HG03558 (cell line): ENCODE data around the gene LPCAT3.

Experiments
- ATAC-seq: cut with Tn5 transposase; IDR thresholded peaks from one replicate; pipeline ENCODE4 v1.9.1; 2021; ENCODE audit warnings: moderate number of reproducible peaks; ENCODE audit not compliant: unreplicated experiment; ENCODE audit errors: extremely low read depth

Gene LPCAT3

DNA sequence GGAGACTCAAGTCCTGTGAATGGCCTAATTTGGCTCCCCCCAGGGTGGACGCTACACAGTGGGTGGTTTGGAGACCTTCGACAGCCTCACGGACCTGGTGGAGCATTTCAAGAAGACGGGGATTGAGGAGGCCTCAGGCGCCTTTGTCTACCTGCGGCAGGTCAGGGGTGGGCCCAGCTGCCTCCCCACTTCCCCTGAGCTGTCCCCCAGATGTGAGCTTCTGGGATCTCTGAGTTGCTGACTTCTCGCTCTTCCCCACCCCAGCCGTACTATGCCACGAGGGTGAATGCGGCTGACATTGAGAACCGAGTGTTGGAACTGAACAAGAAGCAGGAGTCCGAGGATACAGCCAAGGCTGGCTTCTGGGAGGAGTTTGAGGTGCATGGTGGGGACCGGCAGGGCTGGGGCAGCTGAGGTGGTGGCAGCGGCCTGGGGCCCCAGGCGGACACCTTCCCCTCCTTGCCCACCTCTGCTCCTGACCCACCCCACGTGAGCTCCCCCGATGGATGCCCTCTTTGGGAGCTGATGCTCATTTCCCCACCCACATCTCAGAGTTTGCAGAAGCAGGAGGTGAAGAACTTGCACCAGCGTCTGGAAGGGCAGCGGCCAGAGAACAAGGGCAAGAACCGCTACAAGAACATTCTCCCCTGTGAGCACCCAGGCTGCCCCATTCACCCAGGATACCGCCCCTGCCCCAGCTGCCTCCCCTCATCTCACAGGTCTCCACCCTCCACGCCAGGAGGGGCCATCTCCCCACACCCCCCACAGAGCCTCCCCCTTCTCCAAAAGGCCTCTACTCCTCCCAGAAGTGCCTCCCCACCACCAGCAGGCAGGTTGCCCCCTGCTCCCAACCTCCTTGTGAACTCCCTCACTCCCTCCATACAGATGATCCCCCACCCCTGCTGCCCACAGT lies 62.9 kb downstream of the LPCAT3 start:
- ATAC-seq: no peak

DNA sequence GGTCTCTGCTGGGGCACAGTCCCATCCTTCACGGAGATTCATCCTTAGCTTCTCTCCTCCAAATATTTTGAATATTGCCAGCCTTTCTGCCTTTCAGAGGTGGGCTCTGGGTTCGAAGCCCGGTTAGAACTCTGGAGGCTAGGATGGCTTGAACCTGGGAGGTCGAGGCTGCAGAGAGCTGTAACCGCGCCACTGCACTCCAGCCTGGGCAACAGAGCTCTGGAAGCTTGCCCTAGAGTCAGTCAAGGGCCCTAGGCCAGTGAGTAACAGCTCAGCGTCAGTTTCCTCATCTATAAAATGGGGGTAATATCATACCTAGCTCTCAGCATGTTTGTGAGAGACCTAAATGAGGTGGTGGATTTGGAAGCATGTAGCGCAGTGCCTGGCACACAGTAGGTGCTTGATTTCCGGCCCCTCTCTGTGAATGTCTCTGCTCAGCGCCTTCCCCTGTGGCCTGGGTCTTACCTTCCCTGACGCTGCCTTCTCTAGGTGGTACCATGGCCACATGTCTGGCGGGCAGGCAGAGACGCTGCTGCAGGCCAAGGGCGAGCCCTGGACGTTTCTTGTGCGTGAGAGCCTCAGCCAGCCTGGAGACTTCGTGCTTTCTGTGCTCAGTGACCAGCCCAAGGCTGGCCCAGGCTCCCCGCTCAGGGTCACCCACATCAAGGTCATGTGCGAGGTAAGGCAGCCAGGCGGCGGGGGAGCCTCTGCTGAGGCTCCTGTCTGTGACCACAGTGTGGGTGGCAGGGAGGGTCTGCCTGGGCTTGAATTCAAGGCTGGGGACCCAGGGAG lies 63.8 kb downstream of the LPCAT3 start:
- ATAC-seq: no peak

DNA sequence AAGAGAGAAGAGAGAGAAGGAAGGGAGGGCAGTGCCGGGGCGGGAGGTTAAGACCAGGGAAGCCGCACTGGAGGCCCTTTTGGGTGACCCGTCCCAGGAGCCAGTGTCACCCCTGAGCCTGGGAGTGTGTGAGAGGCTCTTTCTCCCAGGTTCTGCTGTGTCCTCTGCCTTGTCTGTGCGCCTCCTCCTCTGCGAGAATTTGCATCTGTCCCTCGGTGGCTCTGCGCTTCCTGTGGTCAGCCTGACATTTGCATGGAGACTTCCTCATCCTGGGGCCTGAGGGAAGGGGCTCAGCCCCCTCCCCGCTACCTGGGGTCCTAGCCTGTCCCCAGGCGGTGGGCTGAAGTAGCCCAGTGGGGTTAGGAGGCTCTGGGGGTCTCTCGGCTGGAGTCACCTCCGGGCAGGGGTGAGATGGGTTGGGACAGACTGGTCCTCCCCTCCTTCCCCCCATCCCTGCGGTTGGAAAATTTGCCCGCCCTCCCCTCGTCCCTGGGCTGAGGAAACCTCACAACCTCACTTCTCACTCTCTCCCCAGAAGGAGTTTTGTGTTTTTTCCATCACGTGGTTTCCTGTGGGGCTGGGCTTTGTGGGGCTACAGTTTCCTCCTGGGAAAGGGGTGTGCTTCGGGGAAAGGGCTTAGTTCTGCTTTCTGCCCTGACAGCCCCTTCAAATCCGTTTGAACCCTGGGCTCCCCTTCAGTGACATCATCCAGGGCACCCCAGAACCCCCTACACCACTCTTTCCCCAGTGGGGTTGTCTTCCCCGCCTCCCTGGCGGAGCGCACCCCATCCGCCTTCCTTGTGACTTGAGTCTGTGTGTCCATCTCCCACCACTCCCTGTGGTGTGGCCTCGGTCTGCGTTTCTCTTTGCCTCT lies 64.6 kb downstream of the LPCAT3 start:
- no peak for ATAC-seq

GRCh38 chr12:6952863-6953441 lies 65.3 kb downstream of the LPCAT3 start:
- no peak for ATAC-seq

DNA sequence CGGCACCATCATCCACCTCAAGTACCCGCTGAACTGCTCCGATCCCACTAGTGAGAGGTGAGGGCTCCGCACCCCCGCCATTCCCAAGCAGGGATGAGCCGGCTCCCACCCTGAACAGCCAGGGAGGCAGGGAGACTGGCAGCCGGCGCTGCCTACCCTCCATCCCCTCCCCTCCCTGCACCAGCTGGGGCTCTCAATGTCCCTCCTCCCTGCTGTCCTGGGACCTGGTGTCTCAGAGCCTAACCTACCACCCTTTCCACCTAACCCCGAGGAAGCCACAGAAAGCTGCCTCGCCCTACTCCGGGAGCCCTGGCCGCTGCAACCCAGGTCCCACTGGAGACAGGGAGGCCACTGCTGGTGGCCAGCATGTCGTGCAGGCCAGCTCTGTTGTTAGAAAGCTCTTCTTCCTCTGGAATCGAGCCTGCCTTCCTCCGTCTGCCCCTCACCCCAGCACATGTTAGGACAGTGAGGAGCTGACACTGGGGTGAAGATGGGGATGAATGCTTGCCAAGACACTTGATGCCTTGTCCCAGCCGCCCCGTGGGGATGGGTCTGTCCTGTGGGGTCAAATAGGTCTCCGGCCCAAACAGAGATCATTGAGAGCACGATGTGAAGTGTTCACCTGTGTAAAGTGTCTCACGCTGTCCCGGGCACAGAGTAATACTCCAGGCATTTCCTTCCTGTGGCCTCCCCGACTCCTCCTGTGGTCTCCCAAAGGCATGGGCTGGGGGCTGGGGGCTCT lies 66.0 kb downstream of the LPCAT3 start:
- no peak for ATAC-seq

DNA sequence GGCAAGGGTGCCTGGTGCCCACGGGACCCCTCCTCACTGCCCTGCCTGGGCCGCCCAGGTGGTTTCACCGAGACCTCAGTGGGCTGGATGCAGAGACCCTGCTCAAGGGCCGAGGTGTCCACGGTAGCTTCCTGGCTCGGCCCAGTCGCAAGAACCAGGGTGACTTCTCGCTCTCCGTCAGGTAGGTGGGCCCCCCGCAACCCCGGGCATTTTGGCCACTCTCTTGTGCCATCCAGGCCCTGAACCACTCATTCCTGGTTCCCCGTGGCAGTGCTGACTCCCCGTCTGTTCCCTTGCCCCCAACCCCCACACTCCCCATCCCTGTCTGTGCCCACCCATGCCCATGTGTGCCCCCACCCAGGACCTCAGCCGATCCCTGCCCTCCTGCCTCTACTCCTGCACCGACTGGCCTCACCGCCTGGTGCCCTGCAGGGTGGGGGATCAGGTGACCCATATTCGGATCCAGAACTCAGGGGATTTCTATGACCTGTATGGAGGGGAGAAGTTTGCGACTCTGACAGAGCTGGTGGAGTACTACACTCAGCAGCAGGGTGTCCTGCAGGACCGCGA lies 66.6 kb downstream of the LPCAT3 start:
- ATAC-seq: no peak

DNA sequence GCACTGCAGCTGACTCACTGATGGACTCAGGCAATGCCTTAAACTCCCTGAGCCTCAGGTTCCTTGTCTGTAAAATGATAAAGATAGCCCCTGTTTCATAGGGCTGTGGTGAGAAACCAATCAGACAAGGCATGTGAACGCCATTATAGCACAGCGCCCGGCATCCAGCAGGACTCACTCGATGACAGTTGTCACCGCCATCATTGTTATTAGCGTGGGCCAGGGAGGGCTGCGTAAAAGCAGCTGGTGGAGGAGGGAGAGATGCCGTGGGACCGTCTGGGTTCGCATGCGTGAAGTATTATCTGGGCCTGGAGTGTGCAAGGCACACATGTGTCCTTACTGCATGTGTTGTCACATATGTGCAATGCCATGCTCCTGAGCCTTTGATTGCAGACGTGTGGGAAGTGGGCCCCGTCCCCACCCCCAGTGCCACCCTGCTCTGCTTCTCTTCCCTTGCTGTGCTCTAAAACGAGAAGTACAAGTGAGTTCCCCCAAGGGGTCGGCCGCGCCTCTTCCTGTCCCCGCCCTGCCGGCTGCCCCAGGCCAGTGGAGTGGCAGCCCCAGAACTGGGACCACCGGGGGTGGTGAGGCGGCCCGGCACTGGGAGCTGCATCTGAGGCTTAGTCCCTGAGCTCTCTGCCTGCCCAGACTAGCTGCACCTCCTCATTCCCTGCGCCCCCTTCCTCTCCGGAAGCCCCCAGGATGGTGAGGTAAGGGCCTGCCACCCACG lies 67.3 kb downstream of the LPCAT3 start, which contains the start of gene PTPN6:
PTPN6 (plus strand) TSS at position 546 of the 730 bp plus-strand sequence; CDS start at position 703, 157 bp downstream.
- ATAC-seq: no peak

DNA sequence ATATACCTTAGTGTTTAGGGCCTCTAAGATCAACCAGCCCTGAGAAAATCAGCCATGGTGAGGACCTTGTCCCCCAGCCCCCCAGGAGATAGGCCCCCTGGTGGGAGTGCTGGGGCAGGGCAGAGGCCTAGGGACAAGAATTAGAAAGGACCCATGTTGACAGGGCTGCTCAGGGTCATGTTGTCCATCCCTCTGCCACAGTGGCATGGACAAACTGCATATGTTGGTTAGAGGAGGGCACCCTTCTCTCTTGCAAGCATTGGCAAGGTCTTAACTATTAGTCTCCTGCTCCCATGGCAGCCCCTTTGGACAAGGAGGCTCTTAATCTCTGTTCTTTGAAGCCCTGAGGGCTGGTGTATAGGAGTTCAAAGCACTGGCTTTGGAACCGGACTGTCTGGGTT lies 67.9 kb downstream of the LPCAT3 start:
- ATAC-seq: no peak

GRCh38 chr12:6948873-6949594 lies 69.2 kb downstream of the LPCAT3 start:
- ATAC-seq: no peak

DNA sequence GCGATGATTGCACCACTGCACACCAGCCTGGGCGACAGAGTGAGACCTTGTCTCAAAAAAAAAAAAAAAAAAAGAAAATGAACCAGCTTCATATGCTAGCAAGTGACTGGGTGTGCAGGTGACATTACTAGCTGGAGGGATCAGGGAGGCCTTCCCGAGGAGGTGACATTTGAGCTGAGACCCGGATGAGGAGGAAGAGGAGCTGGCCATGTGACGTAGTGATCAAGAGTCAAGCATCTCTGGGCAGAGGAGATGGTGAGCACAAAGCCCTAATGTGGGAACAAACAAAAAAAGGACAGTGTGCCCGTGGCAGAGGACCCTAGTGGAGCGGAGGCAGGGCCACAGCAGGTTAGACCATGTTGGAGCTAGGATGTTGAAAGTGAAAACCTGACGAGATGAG lies 70.7 kb downstream of the LPCAT3 start:
- ATAC-seq: no peak

- no peak for ATAC-seq
These were observed 71.3 kb downstream of the LPCAT3 start for GRCh38 chr12:6946920-6947374.

DNA sequence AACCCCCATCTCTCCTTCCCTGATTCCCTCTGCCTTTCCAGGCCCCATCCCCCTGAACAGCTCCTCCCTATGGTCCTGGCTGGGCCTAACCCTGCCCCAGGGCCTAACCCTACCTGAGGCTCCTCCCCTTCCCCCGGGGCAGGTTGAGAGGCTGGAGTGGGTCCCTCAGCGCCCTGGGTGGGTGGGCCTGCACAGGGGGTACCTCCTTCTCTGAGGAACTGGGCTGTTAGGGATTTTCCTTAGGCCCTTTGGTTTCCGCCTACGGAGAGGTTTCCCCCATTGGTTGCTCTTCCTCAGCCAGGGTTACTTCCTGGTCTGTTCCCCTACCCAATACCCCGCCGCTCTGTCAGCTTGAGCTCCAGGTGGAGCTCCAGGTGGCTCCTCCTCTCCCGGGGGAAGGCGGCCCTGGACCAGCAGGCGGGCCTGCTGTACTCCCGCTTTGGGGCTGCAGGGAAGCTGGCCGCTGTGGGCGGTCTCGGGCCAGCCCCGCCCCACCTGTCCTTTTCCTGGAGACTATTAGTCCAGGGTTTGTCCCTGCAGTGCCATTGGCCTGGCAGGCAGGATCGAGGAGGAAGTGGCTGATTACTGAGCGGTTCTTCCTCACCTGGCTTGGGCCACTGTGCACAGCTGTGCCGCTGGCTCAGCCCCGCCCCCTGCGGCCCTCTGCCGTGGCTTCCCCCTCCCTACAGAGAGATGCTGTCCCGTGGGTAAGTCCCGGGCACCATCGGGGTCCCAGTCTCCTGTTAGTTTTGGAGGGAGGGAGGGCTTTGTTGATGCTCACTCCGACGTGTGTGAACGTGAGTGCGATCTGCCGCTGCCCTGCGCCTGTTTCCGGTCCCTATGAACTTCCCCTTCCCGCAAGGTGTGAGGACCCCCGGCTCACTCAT lies 72.0 kb downstream of the LPCAT3 start:
- no peak for ATAC-seq

GRCh38 chr12:6945613-6946012 lies 72.7 kb downstream of the LPCAT3 start:
- no peak for ATAC-seq

DNA sequence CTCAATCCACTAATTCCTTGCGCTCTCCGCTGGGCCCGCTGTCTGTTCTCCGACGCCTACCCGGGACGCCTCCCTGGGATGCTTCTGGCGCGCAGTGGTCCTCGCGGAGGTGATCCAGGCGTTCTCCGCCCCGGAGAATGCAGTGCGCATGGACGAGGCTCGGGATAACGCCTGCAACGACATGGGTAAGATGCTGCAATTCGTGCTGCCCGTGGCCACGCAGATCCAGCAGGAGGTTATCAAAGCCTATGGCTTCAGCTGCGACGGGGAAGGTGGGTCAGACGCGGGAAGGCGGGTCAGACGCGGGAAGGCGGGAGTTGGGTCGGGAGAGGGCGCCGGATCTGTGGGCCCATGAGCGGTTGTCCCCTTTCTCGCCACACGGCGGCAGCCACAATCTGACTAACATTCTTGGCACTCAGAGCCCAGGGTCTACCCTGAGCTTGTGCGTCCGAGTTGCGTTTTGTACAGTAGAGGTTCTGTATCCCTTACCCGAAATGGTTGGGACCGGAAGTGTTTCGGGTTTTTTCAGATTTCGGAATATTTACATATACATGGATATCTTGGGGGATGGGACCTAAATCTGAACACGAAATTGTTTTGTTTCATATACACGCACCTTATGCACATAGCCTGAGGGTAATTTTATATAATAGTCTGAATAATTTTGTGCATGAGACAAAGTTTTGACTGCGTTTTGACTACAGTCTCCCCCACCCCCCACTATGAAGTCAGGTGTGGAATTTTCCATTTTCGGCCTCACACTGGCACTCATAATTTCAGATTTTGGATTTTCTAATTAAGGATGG lies 73.7 kb downstream of the LPCAT3 start:
- no peak for ATAC-seq

GRCh38 chr12:6943722-6944380 lies 74.4 kb downstream of the LPCAT3 start, which contains the start of the genes C12orf57 and RNU7-1:
TSS of gene C12orf57 (plus strand) at chr12:6944022. CDS start at chr12:6944122, 100 bp downstream.
TSS of gene RNU7-1 (plus strand) at chr12:6943816.
- ATAC-seq: peak; percentile 21
